Activated T-cell treated with anti-CD3 and anti-CD28 coated beads for 24 hours (primary cell): ENCODE results near the gene COL5A3.
"Not testable (repeated sequence)": the region's sequence is repeated elsewhere in the genome, so short reads cannot be mapped to it uniquely, and the experiment has no call there.

ENCODE experiments used
- DNase-seq: peaks from one replicate; pipeline ENCODE4 v3.0.0-alpha.2; 2020; ENCODE audit warnings: low read depth

Gene COL5A3

GRCh38 chr19:9970481-9970880 is 39.8 kb downstream of the COL5A3 start:
- DNase-seq, result no peak

- no peak for DNase-seq
Measured at GRCh38 chr19:9969688-9969975, 40.7 kb downstream of the COL5A3 start.

GRCh38 chr19:9968820-9969687 is 41.2 kb downstream of the COL5A3 start:
- no peak for DNase-seq

- no peak for DNase-seq
Measured at GRCh38 chr19:9967326-9967725, 43.0 kb downstream of the COL5A3 start.

GRCh38 chr19:9966448-9966847 is 43.9 kb downstream of the COL5A3 start:
- DNase-seq, result no peak

- no peak for DNase-seq
Measured at GRCh38 chr19:9966024-9966423, 44.3 kb downstream of the COL5A3 start.

- no peak for DNase-seq
Measured at GRCh38 chr19:9962623-9963290, 47.5 kb downstream of the COL5A3 start.

- no peak for DNase-seq
Measured at GRCh38 chr19:9961103-9961502, 49.2 kb downstream of the COL5A3 start.

- no peak for DNase-seq
Measured at GRCh38 chr19:9958379-9958821, 51.9 kb downstream of the COL5A3 start.

- no peak for DNase-seq
Measured at GRCh38 chr19:9956956-9957355, 53.3 kb downstream of the COL5A3 start.

- no peak for DNase-seq
Measured at GRCh38 chr19:9953802-9954542, 56.3 kb downstream of the COL5A3 start.

GRCh38 chr19:9952276-9952675 is 58.0 kb downstream of the COL5A3 start:
- no peak for DNase-seq

GRCh38 chr19:9947441-9947840 is 62.9 kb downstream of the COL5A3 start:
- DNase-seq, result no peak

GRCh38 chr19:9946528-9947125 is 63.7 kb downstream of the COL5A3 start:
- DNase-seq, result not testable (repeated sequence)

- no peak for DNase-seq
Measured at GRCh38 chr19:9945319-9945966, 64.9 kb downstream of the COL5A3 start.

GRCh38 chr19:9943744-9944143 is 66.6 kb downstream of the COL5A3 start:
- no peak for DNase-seq

GRCh38 chr19:9941671-9942070 is 68.6 kb downstream of the COL5A3 start:
- DNase-seq, result no peak

GRCh38 chr19:9941231-9941630 is 69.1 kb downstream of the COL5A3 start:
- no peak for DNase-seq

GRCh38 chr19:9940778-9941177 is 69.5 kb downstream of the COL5A3 start:
- no peak for DNase-seq

GRCh38 chr19:9939301-9939913 is 70.9 kb downstream of the COL5A3 start:
- DNase-seq, result no peak

- DNase-seq, result no peak
Measured at GRCh38 chr19:9937001-9937411, 73.3 kb downstream of the COL5A3 start.
